Activated T-helper 1 cell treated with Interleukin-2 at 50 U/mL for 16 hours (primary cell): ENCODE data around the gene UNC79.
"Not testable (repeated sequence)": the region's sequence is repeated elsewhere in the genome, so short reads cannot be mapped to it uniquely, and the experiment has no call there.

Experiments used
- DNase-seq: peaks from one replicate; pipeline ENCODE4 v3.0.0-alpha.2; 2020; ENCODE audit warnings: low read depth

UNC79 gene

GRCh38 chr14:93493622-93494021 is 62.9 kb downstream of the UNC79 start:
- DNase-seq = not testable (repeated sequence)

- no peak for DNase-seq
Measured at GRCh38 chr14:93496856-93497741, 66.4 kb downstream of the UNC79 start.

- no peak for DNase-seq
Measured at GRCh38 chr14:93510056-93510455, 79.3 kb downstream of the UNC79 start.

GRCh38 chr14:93511001-93511400 is 80.3 kb downstream of the UNC79 start:
- DNase-seq = no peak

GRCh38 chr14:93520053-93520607 is 89.4 kb downstream of the UNC79 start:
- DNase-seq = no peak

- no peak for DNase-seq
Measured at GRCh38 chr14:93522221-93522620, 91.5 kb downstream of the UNC79 start.

- DNase-seq = not testable (repeated sequence)
Measured at GRCh38 chr14:93525216-93525615, 94.5 kb downstream of the UNC79 start.

- DNase-seq = no peak
Measured at GRCh38 chr14:93525696-93526451, 95.1 kb downstream of the UNC79 start.

- DNase-seq = no peak
Measured at GRCh38 chr14:93527203-93527607, 96.5 kb downstream of the UNC79 start.

- no peak for DNase-seq
Measured at GRCh38 chr14:93528884-93529558, 98.3 kb downstream of the UNC79 start.

GRCh38 chr14:93531644-93532043 is 100.9 kb downstream of the UNC79 start:
- DNase-seq = no peak

- no peak for DNase-seq
Measured at GRCh38 chr14:93532541-93532940, 101.8 kb downstream of the UNC79 start.

- no peak for DNase-seq
Measured at GRCh38 chr14:93533437-93533836, 102.7 kb downstream of the UNC79 start.

GRCh38 chr14:93533842-93534241 is 103.1 kb downstream of the UNC79 start:
- DNase-seq = no peak

GRCh38 chr14:93535537-93535936 is 104.8 kb downstream of the UNC79 start:
- DNase-seq = no peak

- no peak for DNase-seq
Measured at GRCh38 chr14:93536945-93537344, 106.2 kb downstream of the UNC79 start.

- DNase-seq = no peak
Measured at GRCh38 chr14:93537951-93538350, 107.2 kb downstream of the UNC79 start.

- DNase-seq = no peak
Measured at GRCh38 chr14:93538413-93538812, 107.7 kb downstream of the UNC79 start.

GRCh38 chr14:93540235-93540634 is 109.5 kb downstream of the UNC79 start:
- DNase-seq = no peak

GRCh38 chr14:93543766-93544165 is 113.0 kb downstream of the UNC79 start:
- no peak for DNase-seq

GRCh38 chr14:93544212-93544611 is 113.5 kb downstream of the UNC79 start:
- no peak for DNase-seq

- no peak for DNase-seq
Measured at GRCh38 chr14:93546642-93547041, 115.9 kb downstream of the UNC79 start.
